ES-I3 (cell line): ENCODE results near the gene COL6A1.

Source experiments
- H3K36me3 ChIP-seq: 2 replicates; pipeline ENCODE4 v1.6.1; 2013; ENCODE audit warnings: mild to moderate bottlenecking, low read length, control low read depth, moderate library complexity; ENCODE audit not compliant: insufficient read depth
- H3K4me1 ChIP-seq: 2 replicates; pipeline ENCODE4 v1.6.1; 2013; ENCODE audit warnings: mild to moderate bottlenecking, control low read depth, low read length; ENCODE audit not compliant: insufficient read depth
- H3K9ac ChIP-seq: 2 replicates; pipeline ENCODE4 v1.6.1; 2013; ENCODE audit warnings: low read depth, mild to moderate bottlenecking, low read length, moderate library complexity
- H3K9me3 ChIP-seq: 2 replicates; pipeline ENCODE4 v1.6.1; 2013; ENCODE audit warnings: mild to moderate bottlenecking, low read length, moderate library complexity; ENCODE audit not compliant: control insufficient read depth, insufficient read depth

COL6A1 gene

GRCh38 chr21:45941717-45942546, 39.6 kb upstream of the COL6A1 start:
- Histone ChIP-seq H3K9ac (no peak overlapping the region), H3K4me1 (no peaks in the 10 kb centered on the region), H3K36me3 (no peaks in the 10 kb centered on the region), H3K9me3 (no peaks in the 10 kb centered on the region)

DNA sequence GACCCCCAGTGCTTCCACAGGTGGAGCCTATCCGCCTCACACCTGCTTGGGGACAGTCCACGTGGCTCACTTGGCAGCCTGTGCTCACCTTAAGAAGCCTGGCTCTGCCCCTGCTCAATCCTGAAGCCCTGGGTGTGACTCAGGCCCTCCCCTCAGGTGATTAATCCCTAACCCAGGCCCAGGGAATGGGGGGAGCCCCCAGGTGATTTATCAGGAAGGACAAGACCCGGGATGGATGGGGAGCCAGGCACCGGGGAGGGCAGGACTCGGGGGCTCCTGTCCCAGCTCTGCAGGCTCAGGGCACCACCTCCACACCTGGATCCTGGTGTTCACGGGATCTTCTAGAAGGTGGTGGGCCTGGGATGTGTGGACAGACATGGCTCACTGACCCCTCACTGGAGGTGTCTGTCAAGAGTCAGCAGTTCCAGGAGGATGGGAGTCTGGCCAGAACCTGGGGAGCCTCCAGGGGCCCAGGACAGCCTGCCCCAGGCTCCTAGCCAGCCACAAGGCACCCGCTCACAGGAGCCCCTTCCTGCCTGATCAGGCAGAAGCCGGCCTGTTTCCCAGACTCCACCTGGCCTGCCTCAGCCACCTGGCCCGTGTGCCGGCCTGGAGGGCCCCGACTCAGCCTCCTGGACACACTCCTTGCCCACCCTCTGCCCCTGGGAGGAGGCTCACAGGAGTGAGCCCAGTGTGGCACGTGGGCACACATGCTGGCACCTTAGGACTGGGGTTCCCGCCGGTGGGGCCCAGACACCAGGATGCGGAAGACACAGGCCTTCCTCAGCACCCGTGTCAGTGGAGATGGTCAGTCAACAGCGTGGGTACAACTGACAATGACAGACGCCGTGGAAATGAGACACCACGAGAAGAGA, 38.6 kb upstream of the COL6A1 start:
- no peak overlapping the region for H3K9ac ChIP-seq
- H3K9me3 ChIP-seq: no peaks in the 10 kb centered on the region
- H3K36me3 ChIP-seq: no peaks in the 10 kb centered on the region
- H3K4me1 ChIP-seq: no peaks in the 10 kb centered on the region

- no peaks in the 10 kb centered on the region for H3K36me3 ChIP-seq
- H3K9ac ChIP-seq: no peak overlapping the region
- no peaks in the 10 kb centered on the region for H3K4me1 ChIP-seq
- no peaks in the 10 kb centered on the region for H3K9me3 ChIP-seq
Measured at GRCh38 chr21:45943630-45944540, 37.7 kb upstream of the COL6A1 start.

- Histone ChIP-seq H3K9ac (no peak overlapping the region), H3K4me1 (no peaks in the 10 kb centered on the region), H3K9me3 (no peaks in the 10 kb centered on the region), H3K36me3 (no peaks in the 10 kb centered on the region)
Measured at GRCh38 chr21:45944601-45945000, 37.0 kb upstream of the COL6A1 start.

DNA sequence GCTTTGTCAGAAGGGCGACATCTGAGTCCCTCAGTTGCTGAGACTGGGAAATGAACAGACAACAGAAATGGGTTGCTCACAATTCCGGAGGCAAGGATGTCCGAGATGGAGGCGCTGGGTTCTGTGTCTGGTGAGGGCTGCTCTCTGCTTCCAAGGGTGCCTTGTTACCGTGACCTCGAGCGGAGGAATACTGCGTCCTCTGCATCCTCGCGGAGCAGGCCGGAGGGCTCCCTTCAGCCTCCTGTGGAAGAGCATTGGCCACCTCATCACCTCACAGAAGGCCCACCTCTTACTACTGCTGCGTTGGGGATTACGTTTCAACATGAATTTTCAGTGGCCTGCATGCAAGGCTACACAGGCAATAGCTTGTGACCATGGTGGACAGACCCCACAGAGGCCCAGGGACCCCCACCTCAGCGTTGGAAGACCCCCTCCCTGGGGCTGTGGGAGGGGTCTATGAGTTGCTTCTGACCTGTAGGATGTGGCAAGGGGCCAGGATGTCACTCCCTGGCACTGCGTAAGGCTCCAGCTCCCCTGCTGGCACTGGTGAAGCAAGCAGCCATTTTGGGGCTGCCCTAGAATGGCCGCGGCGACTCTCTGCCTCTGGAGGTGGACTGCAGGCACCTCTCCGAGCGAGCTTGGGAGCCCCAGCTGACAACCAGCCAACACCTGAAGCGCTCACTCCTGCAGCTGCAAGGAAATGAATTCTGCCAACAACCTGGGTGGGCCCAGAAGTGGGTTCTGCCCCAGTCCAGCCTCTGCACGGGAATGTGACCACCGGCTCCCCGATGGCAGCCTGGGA, 36.3 kb upstream of the COL6A1 start:
- Histone ChIP-seq H3K4me1 (no peaks in the 10 kb centered on the region), H3K36me3 (no peaks in the 10 kb centered on the region), H3K9me3 (no peaks in the 10 kb centered on the region), H3K9ac (no peak overlapping the region)

DNA sequence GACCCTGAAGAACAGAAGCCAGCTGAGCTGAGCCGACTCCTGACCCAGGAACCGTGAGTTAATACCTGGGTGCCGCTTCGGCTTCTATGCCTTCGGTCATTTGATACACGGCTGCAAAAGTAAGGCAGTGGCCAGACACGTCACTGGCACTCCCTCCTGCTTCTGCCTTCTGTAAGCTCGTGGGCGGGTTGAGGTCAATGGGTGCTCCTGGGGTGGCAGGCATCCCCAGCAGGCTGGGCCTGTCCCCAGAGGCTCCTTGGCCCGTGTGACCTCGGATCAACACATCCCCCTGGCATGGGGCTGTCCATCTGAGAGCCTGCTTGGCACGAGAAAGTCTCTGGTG, 35.7 kb upstream of the COL6A1 start:
- no peaks in the 10 kb centered on the region for H3K9me3 ChIP-seq
- peaks cover 4% of the 10 kb centered on the region; the same call in 1 of the 2 replicates for H3K4me1 ChIP-seq
- no peak overlapping the region for H3K9ac ChIP-seq
- H3K36me3 ChIP-seq: no peaks in the 10 kb centered on the region

DNA sequence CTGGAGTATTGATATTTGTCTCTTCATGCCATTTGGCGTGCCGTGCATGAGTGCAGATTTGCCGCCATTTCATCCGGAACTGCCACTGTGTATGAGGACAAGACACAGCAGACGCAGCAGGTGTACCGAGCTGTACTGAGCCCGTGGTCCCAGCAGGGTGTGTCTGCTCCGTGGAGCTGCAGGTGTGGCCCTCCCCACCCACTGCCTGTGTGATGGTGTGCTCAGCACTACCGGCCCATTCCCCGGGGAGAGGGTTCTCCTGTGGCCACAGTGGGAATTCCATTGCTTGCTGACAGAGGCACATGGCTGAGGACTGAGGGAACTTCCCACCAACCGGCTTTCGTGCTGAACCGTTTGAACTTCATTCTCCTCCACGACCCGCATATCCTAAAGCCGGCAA, 34.3 kb upstream of the COL6A1 start:
- H3K36me3 ChIP-seq: no peaks in the 10 kb centered on the region
- no peak overlapping the region for H3K9ac ChIP-seq
- H3K9me3 ChIP-seq: no peaks in the 10 kb centered on the region
- H3K4me1 ChIP-seq: peaks cover 4% of the 10 kb centered on the region; the same call in 1 of the 2 replicates

GRCh38 chr21:45947716-45948255, 33.8 kb upstream of the COL6A1 start:
- no peaks in the 10 kb centered on the region for H3K9me3 ChIP-seq
- no peaks in the 10 kb centered on the region for H3K36me3 ChIP-seq
- H3K9ac ChIP-seq: no peak overlapping the region
- peaks cover 4% of the 10 kb centered on the region; the same call in 1 of the 2 replicates for H3K4me1 ChIP-seq

GRCh38 chr21:45948576-45949141, 32.9 kb upstream of the COL6A1 start:
- H3K9ac ChIP-seq: no peak overlapping the region
- H3K36me3 ChIP-seq: no peaks in the 10 kb centered on the region
- H3K4me1 ChIP-seq: peaks cover 4% of the 10 kb centered on the region; the same call in 1 of the 2 replicates
- no peaks in the 10 kb centered on the region for H3K9me3 ChIP-seq

DNA sequence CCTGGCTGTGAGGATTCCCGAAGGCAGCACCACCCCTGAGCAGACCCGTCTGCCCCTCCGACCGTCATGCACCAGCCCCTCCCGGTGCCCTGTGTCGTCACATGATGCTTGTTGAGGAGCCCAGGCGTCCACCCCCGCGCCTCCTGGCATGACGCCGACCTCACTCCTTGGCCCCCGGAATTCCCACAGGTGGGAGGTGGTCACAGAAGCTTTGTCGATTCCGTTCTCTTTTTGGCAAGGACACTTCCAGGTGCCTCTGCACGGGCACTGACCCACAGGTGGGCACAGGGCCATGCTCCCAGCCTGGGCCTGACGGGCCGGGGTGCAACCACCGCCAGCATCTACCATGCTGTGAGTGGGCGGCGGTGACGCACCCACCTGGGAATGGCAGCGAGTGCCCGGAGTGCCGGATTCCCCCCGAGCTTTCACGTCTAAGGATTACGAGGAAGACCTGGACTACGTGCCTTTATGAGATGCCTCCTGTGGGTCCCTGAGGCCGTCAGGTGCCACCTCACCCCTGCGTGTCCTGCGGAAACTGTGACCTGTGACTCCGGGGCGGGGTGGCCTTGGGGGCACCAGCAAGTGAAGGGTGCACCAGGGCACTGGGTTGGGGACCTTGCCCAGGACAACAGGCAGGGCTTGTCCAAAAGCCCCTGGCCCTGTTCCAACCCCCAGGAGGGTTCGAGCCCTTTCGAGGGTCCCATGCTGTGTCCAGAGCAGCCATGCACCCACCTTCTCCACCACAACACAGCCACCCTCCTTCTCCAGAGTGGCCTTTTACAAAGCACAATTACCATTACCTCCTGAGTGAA, 31.4 kb upstream of the COL6A1 start:
- Histone ChIP-seq H3K36me3 (no peaks in the 10 kb centered on the region), H3K9ac (no peak overlapping the region), H3K9me3 (no peaks in the 10 kb centered on the region), H3K4me1 (peaks cover 6% of the 10 kb centered on the region; the same call in 1 of the 2 replicates)

GRCh38 chr21:45950740-45951515, 30.6 kb upstream of the COL6A1 start:
- H3K9me3 ChIP-seq: no peaks in the 10 kb centered on the region
- H3K9ac ChIP-seq: no peak overlapping the region; the same call in 1 of the 2 replicates
- H3K4me1 ChIP-seq: peaks cover 6% of the 10 kb centered on the region; the same call in 1 of the 2 replicates
- H3K36me3 ChIP-seq: no peaks in the 10 kb centered on the region

DNA sequence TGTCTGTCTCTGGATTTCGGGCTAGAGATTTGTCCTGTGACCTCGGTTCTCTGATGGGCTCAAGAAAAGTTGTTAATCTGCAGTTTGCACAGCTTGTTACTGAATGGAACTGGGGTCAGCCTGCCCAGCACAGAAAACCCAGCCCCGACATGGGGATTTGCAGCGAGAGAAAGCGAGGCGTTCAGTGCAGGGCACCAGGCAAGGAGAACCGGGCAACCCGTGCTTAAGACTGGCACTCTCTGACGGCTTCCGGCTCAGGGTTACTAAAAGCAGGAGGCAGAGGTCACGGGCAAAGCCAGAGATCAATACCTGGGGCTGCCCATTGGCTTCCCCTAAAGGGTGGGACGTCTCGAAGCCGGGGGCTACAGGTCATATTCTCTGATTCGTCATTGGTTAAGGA, 29.9 kb upstream of the COL6A1 start:
- Histone ChIP-seq H3K9me3 (no peaks in the 10 kb centered on the region), H3K4me1 (peaks cover 6% of the 10 kb centered on the region; the same call in 1 of the 2 replicates), H3K36me3 (no peaks in the 10 kb centered on the region), H3K9ac (no peak overlapping the region)
